Hippocampal formation (tissue), 2 donors: ENCODE measurements around the gene PPRC1.
A peak's percentile ranks its signal among the peaks of the same experiment; 100 is the strongest.

Experiments
- DNase-seq, 2 donors: peaks; one replicate each; lab custom pipeline; 2025; lab: John Stamatoyannopoulos, UW

The PPRC1 gene

DNA sequence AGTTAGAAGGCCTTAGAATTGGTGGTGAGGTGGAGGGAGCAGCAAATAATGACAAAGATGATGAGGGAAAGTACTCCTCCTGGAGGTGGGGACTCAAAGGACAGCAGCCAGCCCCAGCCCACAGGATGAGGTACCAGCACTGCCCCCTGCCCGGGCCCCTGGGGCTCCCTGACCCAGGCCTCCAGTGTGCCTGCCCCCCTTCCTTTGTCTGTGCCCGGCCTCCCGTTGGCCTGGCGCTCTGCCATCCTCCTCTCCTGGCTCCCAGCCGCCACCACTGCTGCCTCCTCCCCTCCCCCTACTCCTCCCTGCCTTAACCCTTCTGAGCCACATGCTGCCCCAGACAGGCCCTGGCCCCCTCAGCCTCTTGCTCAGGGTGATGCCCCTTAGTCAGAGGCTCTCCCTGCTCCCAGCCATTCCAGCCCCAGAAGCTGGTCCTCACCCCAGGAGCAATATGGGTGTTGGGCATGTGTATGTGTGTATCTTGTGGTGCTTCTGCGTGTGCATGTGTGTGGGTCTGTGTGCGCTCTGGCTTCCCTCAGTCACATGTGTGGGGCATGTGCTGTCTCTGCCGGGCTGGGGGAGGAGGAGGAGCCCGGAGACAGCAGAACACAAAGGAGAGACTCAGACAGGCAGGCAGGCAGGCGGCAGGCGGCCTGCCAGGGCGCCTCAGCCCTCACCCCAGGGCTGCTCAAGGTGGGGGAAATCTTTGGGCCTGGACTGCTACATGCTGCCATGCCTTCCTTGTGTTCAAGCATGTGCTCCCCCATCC is 15.3 kb upstream of the PPRC1 start:
- peak; percentile 75 to 88 for DNase-seq

DNA sequence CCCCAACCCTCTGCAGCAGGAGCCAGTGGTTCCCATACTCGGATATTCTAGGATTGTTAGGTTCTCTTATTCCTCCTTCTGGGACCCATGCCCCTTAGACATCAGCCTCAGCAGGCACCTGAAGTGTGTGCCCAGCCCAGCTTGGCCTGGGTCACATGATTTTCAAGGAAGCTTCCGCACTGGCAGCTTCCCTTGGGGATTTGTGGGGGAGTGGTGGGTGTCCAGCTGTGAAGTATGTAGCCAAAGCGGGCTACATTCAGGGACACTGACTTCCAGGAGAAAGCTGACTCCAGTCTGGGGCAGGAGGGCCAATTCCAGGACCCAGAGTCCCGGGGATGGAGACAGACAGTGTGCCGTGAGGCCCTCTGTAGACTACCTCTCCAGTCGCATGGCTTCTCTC is 14.0 kb upstream of the PPRC1 start:
- DNase-seq = peak in 1 of 2 donors; percentile 15

DNA sequence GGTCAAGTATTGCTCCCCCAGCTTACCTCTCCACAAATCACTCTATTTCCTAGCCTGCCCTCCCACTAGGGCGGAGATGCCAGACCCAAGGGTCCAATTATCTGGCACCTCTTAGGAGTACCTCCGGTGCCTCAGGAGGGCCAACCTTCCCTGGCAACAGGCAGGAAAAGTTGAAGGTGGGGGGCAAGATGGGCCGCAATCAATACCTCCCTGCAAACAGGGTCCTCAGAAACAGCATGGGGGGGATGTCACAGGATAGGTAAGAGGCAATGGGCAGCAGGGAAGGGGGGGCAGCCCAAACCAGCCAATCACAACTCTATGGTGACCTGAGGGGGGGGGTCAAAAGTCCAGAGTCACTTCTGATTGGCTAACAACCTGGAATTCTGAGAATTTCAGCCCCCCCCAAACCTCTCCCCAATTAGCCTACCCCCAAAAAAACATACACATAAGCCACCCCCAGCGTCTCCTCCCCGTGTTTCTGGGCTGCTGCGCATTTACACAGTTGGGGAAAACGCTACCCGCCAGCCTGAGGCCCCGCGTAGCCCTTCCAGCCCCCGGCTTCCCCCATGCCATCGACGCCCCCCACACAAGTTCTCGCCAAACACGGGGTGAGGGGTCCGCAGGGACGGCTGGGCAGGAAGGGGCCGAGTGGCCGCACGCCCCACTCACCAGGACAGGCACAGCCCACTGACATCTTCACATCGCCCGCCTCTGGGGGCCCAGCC is 13.3 kb upstream of the PPRC1 start:
- DNase-seq = peak; percentile 31 to 37

DNA sequence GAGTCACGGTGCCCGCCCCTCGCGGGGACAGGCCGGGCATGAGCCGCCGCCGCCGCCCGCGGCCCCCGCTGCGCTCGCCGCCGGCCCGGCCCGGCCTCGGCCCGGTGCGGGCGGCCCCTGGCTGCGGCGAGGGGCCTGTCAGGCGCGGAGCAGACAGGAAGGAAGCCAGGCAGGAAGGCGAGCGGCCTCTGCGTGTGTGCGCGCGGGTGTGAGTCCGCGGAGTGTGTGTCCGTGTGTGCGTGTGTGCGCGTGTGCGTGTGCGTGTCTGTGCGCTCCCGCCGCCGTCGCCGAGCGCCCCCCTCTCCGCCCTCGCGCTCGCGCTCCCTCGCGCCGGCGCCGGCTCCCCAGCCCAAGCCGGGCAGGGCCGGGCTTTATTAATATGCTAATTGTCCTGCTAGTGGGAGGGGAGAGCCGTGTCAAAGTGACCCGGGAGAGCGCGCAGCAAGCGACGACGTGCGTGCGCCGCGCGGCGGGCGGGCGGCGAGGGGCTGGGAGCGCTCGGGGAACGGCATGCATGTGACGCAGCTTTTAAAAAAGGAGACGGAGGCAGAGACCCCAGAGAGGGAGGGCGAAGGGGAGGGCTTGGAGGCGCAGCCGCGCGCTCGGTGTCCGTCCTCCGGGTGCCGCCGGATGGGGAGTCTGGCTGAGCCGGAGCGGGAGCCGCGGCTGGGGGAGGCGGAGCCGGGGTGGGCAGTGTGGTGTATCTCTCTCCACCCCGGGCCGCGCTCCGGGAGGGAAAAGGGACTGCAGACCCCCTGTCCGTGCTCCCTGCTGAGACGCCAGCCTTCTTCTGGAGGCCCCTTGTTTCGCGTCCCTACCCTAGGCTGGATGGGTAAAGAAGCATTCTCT is 12.5 kb upstream of the PPRC1 start, which contains the start of gene LDB1:
LDB1 (minus strand) TSS at position 227 of the 849 bp plus-strand sequence. CDS start 258 bp downstream, outside the sequence.
- peak; percentile 84 to 93 for DNase-seq

DNA sequence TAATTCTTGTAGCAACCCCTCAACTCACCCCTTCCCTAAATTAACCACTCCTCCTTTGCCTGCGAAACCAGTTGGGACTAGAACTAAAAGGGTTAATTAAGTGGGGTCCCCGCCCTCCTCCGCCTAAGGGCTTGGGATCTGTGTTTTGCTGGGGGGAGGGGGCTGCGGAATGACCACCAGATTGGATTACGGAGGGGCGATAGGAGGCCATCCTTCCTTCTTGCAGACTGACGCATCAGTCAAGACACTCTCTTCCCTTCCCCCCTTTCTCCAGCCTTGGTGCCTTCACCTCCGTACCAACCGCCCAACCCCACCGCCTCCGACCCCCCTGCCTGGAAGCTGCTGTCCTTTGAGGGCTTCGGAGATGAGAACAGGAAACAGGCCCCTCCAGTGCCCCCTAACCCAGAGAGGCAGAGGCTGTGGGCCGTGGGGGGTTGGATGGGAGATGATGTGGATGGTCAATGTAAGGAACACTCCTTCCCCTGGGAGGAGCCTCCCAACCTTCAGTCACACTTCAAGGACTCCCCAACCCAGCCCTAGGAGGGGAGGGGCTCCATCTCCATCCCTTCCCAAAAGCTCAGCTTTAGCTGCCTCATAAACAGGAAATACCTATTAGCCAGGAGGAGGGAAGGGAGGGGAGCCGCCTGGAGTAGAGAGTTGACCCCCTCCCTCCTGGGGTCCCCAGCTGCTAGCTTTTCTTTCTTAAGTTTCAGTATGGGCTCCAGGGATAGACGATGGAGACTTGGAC is 11.7 kb upstream of the PPRC1 start:
- peak; percentile 23 to 49 for DNase-seq

DNA sequence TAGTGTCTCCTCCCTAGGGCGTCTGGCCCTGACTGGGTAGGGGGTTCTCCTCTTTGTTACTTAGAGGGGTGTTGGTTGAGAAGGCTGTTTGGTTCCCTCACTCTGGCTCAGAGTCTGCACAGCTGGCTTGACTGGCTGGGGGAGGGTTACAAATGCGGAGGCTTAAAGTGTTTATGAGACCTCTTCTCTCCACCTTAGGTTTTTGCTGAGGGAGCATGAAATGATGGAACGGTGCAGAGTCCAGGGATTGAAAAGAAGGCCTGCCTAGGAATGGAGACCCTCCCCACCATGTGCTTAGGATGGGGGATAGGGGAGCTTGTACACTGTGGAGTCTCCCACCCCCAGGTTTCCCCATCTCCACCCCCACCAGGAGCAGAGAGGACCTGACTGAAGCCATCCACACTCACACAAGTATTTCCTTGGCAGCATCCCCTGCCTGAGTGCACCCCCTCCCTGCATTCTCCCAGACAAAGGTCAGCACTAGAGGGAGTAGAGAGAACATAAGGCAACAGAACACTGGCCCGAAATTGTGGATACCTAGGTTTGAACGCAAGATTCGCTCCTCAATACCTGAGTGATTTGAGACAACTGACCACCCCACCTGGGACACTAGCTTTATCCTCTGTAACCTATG is 11.0 kb upstream of the PPRC1 start:
- peak in 1 of 2 donors; percentile 26 for DNase-seq

DNA sequence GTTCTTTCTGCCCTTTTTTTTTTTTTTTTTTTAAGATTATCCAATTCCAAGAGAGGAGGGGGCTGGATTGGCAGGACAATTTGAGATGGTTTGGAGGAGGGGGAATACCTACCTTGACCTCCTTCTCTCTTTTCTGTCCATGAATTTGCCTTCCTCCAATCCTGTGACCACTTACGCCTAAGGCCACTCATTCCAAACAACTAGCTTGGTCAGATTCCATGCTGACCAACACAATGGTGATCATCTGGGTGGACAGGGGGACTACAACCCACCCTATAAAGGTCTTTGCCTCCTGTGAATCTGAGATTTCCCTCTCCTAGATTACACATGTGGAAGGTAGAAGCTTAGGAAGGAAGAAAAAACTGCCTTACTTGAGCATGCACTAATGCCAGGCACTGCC is 10.4 kb upstream of the PPRC1 start:
- no peak for DNase-seq

DNA sequence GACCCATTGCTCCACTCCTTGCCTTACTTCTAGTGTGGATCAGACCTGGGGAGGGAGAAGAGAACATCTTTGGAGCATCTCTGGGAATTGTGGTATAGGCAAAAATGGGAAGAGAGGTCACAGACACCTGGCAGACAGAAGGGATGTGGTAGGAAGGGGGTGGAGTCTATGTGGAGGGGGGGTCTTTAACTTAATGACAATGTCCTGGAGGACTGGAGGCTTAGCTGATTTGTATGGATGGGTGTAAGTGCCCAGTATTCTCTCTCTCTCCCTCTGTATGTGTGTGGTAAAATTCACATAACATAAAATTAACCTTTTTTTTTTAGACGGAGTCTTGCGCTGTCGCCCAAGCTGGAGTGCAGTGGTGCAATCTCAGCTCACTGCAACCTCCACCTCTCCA is 9.6 kb upstream of the PPRC1 start:
- no peak for DNase-seq

DNA sequence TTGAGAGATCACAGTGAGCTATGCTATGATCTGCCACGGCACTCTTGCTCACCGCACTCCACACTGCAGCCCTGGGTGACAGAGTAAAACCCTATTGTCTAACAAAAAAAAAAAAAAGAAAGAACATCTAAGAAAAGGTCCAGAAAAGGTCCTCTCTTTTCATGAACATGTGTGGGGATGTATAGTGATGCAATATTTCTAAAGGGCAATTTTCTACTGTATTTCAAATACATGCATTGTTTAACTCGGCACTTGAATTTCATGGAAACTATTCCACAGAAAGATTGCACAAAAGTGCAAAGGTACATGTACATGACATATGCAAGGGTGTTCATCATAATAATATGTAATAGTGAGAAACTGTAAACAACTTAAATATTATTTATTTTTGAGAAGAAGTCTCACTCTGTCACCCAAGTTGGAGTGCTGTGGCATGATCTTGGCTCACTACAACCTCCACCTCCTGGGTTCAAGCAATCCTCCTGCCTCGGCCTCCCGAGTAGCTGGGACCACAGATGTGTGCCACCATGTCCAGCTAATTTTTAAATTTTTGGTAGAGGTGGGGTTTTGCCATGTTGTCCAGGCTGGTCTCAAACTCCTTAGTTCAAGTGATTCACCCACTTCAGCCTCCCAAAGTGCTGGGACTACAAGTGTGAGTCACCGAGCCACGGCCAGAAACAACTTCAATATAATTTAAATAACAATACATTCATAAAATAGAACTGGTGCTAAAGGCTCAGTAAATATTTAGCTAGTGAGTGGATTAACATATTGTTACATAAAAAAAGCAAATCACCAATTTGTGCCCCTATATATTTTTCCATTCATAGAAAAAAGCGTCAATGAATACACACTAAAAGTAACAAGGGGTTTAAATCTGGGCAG is 1.3 kb upstream of the PPRC1 start:
- DNase-seq = no peak

DNA sequence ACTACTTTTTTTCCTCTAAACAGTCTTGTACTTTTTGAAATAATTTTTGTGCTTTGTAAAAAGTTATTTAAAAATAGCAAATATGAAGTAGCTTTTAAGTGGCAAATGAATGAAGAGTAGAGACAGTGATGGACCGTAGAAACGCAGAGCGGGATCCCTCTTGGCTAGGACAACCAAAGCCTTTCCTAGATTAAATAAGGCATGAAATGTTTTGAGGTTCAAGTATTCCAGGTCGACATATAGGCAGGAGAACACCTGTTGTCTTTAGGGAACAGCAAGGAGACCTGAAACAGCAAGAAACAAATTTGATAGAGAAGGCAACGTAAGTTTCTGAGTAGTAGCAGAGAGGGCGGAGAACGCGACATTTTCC is 662 bp upstream of the PPRC1 start:
- no peak for DNase-seq

DNA sequence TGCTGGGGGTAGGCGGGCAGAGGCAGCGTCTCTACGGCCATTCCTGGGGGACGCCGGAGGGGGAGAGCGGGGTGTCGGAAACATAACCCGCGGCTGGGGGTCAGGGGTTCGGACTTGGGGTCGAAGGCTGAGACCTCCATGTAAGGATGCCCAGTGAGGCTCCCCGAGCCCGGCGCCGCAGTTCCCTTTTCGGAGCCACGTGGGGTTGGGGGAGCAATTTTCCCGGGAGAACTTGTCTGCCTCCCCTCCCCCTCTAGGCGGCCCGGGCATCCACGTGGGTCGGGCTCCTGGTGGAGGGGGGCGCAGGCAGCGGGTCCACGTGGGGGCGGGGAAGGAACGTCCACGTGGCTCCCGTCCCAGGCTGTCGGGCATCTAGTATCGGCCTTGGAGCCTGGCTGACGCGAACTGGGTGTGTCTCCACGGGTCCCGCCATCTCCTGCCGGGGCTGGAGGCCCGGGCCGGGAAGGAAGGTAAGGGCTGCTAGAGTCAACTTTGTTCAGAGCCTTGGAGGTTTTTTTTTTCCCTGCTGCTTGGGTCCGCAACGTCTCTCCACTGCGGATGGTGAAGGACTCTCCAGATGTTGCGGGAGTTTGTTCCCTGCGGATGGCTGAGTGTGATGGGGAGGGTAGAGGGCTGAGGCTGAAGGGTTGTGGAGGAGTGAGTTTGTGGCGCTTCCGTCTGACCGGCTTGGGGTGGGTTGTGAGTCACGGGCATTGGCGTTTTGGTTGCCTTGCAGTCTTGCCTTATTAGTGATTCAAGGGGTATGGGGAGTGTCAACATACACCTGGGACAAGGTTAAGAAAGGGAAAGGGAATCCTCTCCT is 744 bp downstream of the PPRC1 start:
- peak; percentile 45 to 64 for DNase-seq

DNA sequence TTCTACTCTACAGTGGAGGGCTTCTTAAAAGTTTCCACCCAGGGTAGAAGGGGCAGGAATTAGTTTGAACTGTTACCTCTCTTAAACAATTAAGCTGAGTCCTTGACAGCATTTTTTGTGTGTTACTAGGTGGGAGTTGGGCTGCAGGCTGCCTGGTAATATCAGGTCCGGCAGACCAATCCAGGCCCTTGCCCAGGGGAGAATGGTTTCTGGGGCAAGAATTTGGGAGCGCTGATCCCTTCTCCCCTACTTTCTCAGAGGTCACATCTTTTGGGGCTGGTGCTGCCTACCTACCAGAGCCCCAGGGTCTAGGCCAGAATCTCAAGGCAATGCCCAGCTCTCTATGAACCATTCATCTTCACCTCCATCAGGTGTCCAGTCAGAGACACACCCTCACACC is 1.6 kb downstream of the PPRC1 start:
- no peak for DNase-seq

DNA sequence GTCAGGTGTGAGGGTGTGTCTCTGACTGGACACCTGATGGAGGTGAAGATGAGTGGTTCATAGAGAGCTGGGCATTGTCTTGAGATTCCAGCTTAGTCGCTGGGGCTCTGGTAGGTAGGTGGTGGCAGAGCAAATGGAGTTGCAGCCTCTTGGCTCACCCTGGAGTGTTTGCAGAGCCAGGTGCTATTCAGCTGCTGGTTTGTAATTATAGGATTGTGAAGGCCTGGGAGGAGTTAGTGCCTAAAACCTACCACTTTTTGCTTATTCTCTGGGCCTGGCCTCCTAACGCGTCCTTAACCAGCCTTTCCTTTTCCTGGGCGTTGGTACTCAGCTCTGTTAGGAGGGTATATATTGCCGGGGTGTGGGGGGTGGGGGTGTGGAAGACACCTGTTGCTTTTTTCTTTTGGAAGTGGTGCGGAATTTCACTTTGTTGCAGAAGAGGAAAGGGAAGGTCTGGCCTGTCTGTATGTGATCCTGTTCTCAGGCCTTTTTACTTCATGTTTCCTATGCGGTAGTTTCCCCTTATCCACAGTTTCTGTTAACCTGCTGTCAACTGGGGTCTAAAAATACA is 3.2 kb downstream of the PPRC1 start:
- DNase-seq = no peak

DNA sequence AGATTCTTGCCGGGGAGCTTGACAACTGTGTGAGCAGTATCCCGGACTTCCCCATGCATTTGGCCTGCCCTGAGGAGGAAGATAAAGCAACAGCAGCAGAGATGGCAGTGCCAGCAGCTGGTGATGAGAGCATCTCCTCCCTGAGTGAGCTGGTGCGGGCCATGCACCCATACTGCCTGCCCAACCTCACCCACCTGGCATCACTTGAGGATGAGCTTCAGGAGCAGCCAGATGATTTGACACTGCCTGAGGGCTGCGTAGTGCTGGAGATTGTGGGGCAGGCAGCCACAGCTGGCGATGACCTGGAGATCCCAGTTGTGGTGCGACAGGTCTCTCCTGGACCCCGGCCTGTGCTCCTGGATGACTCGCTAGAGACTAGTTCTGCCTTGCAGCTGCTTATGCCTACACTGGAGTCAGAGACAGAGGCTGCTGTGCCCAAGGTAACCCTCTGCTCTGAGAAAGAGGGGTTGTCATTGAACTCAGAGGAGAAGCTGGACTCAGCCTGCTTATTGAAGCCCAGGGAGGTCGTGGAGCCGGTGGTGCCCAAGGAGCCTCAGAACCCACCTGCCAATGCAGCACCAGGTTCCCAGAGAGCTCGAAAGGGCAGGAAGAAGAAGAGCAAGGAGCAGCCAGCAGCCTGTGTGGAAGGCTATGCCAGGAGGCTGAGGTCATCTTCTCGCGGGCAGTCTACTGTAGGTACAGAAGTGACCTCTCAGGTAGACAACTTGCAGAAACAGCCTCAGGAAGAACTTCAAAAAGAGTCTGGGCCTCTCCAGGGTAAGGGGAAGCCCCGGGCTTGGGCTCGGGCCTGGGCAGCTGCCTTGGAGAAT is 6.7 kb downstream of the PPRC1 start:
- no peak for DNase-seq

DNA sequence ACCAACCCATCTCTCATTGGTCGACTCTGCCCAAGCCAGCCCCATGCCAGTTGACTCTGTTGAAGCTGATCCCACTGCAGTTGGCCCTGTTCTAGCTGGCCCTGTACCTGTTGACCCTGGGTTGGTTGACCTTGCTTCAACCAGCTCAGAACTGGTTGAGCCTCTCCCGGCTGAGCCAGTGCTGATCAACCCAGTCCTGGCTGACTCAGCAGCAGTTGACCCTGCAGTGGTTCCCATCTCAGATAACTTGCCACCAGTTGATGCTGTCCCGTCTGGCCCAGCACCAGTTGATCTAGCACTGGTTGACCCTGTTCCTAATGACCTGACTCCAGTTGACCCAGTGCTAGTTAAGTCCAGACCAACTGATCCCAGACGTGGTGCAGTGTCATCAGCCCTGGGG is 7.4 kb downstream of the PPRC1 start:
- no peak for DNase-seq

DNA sequence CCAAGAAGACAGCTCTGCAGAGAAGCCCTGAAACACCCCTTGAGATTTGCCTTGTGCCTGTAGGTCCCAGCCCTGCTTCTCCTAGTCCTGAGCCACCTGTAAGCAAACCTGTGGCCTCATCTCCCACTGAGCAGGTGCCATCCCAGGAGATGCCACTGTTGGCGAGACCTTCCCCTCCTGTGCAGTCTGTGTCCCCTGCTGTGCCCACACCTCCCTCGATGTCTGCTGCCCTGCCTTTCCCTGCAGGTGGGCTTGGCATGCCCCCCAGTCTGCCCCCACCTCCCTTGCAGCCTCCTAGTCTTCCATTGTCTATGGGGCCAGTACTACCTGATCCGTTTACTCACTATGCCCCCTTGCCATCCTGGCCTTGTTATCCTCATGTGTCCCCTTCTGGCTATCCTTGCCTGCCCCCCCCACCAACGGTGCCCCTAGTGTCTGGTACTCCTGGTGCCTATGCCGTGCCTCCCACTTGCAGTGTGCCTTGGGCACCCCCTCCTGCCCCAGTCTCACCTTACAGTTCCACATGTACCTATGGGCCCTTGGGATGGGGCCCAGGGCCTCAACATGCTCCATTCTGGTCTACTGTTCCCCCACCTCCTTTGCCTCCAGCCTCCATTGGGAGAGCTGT is 8.2 kb downstream of the PPRC1 start:
- no peak for DNase-seq

DNA sequence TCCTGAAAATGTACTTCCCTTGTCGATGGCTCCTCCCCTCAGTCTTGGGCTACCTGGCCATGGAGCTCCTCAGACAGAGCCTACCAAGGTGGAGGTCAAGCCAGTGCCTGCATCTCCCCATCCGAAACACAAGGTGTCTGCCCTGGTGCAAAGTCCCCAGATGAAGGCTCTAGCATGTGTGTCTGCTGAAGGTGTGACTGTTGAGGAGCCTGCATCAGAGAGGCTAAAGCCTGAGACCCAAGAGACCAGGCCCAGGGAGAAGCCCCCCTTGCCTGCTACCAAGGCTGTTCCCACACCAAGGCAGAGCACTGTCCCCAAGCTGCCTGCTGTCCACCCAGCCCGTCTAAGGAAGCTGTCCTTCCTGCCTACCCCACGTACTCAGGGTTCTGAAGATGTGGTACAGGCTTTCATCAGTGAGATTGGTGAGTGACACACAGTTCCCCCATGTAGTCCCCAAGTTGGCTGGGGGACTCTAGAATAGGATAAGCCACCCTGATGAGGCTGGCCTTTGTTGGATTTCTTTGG is 8.8 kb downstream of the PPRC1 start:
- no peak for DNase-seq
